Neuron (in vitro differentiated cells): ENCODE measurements around the gene ATP1B3.

Source experiments
- H2AFZ ChIP-seq: one replicate; pipeline ENCODE4 v1.6.1; 2013; ENCODE audit warnings: low read depth, mild to moderate bottlenecking, inconsistent platforms, low read length, moderate library complexity
- H3K27me3 ChIP-seq: one replicate; pipeline ENCODE4 v1.6.1; 2013; ENCODE audit warnings: low read length; ENCODE audit not compliant: insufficient read depth
- H3K36me3 ChIP-seq: one replicate; pipeline ENCODE4 v1.6.1; 2013; ENCODE audit warnings: low read length; ENCODE audit not compliant: insufficient read depth
- H3K4me1 ChIP-seq: one replicate; pipeline ENCODE4 v1.6.1; 2013; ENCODE audit warnings: low read length; ENCODE audit not compliant: insufficient read depth
- H3K4me3 ChIP-seq: 2 replicates; pipeline ENCODE4 v1.5.1; 2013; ENCODE audit warnings: mild to moderate bottlenecking, low read length, moderate library complexity
- H3K9me3 ChIP-seq: one replicate; pipeline ENCODE4 v1.6.1; 2013; ENCODE audit warnings: low read length

Gene ATP1B3

DNA sequence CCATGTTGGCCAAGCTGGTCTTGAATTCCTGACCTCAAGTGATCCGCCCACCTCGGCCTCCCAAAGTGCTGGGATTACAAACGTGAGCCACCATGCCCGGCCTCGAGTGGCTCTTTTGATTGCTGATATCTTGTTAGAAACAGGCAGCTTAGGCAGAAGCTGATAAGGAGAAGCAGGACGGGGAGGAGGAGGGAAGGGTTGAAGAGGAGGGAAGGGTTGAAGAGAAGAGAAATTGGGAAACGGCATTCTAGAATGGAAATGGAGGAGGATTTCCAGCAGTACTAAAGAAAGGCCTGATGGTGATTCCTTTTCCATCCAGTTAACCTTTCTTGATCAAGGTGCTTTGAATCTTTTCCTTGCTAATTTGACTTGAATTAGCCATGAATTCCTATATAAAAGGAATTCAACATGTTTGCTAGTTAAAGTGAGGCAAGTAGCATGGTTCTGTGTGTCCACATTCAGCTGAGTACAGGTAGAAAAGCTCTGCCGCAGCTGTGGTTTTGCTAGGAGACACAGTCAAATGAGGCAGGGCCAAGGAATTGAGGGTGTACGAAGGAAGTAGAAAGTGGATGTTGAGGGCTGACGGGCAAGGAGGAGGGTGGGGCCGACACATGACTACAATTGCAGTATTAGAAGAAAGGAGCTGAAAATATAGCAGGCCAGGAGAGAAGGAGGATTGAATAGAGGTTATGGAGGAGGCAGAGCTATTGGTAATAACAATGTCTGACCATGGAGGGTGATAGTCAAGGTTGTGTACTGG is 27.2 kb upstream of the ATP1B3 start:
- H2AFZ ChIP-seq: no peak overlapping the region
- H3K9me3 ChIP-seq: no peaks in the 10 kb centered on the region
- no peak overlapping the region for H3K4me3 ChIP-seq
- no peaks in the 10 kb centered on the region for H3K36me3 ChIP-seq
- no peaks in the 10 kb centered on the region for H3K4me1 ChIP-seq
- no peaks in the 10 kb centered on the region for H3K27me3 ChIP-seq

DNA sequence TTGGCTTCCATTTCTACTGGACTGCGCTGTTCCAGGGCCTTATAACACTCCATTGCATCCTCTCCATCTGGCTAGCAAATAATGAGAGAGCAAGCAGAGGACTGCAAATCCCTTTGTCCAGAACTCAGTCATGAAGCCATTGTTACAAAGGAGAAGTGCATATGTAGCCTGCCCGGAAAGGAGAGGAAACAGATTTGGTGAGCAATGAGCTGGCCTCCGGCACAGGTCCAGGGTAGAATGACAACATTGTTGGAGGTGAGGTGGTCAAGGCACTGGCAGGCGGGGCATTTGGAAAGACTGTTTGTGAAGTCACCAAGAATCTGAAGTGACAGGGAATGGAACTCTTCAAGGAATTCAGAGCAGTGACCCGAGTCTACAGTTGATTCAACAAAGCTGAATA is 25.0 kb upstream of the ATP1B3 start:
- no peak overlapping the region for H2AFZ ChIP-seq
- H3K4me3 ChIP-seq: no peak overlapping the region
- no peaks in the 10 kb centered on the region for H3K4me1 ChIP-seq
- H3K27me3 ChIP-seq: no peaks in the 10 kb centered on the region
- H3K36me3 ChIP-seq: no peaks in the 10 kb centered on the region
- H3K9me3 ChIP-seq: no peaks in the 10 kb centered on the region

DNA sequence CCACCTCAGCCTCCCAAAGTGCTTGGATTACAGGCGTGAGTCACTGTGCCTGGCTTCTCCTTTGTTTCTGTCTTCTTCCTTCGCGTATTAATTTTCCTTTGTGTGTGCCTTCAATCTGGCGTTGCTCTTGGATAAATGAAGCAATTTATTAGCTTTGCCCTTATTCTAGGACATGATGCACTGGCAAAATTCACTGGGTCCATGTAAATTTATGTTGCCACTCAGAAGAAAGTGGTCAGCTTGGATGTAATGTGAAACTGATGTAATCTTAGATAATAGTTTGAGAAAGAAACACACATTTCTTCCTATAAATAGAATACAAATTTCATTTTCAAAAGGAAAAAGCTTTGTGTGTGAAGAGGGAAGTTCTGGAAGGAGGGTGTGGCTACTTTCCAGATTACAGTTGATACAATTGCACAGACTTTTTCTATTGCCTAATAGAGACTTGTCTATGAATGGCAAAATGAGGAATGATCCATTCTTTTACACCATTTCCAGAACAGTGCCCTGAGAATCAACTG is 23.3 kb upstream of the ATP1B3 start:
- no peaks in the 10 kb centered on the region for H3K36me3 ChIP-seq
- no peaks in the 10 kb centered on the region for H3K9me3 ChIP-seq
- H3K27me3 ChIP-seq: no peaks in the 10 kb centered on the region
- H3K4me1 ChIP-seq: peaks cover under 1% of the 10 kb centered on the region
- H2AFZ ChIP-seq: no peak overlapping the region
- H3K4me3 ChIP-seq: no peak overlapping the region

DNA sequence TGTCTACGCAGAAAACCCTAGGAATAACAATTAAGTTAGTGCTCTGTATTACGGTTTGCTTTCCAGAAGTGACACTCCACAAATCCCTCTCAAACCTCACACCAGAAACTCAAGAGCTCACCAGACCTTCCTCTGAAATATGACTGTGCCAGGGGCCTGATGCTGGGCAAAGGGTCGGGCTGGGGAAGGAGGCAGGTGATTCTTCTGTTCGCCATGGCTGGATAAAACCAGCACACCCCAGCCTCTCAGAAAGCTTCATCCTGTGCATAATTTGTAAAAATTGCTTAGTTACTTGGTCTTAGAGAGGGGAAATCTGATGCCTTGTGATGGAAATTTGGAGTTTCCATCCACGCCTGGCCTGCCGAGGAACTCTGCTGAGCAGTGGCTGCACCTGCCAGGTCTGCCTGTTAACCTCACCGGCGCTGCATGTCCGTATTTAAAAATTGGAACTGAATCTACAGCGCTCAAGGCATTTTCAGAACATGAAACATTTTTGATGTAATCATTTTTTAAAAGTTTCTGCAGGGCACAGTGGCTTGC is 22.7 kb upstream of the ATP1B3 start:
- H3K4me3 ChIP-seq: no peak overlapping the region
- H3K27me3 ChIP-seq: no peaks in the 10 kb centered on the region
- peaks cover 4% of the 10 kb centered on the region for H3K4me1 ChIP-seq
- no peak overlapping the region for H2AFZ ChIP-seq
- H3K9me3 ChIP-seq: no peaks in the 10 kb centered on the region
- no peaks in the 10 kb centered on the region for H3K36me3 ChIP-seq

DNA sequence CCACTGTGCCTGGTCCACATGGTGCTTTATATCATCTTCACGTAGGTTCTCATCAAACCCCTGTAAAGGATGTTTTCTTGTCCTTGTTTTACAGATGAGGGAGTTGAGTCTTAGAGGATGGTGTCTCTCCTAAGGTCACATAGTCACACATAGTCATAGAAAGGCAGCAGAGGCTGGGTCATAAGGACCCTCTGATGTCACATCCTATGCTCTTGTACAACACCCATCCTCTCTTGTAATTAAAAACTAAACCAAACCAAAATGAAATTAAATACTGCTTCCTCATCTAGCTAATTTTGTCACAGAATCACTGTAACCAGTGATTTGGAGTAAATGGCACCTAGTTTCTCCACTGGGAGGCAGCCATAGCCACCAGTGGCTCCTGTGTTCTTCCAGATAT is 21.8 kb upstream of the ATP1B3 start:
- no peaks in the 10 kb centered on the region for H3K9me3 ChIP-seq
- H3K4me1 ChIP-seq: peaks cover 4% of the 10 kb centered on the region
- H3K27me3 ChIP-seq: no peaks in the 10 kb centered on the region
- no peak overlapping the region for H2AFZ ChIP-seq
- no peak overlapping the region for H3K4me3 ChIP-seq
- no peaks in the 10 kb centered on the region for H3K36me3 ChIP-seq

DNA sequence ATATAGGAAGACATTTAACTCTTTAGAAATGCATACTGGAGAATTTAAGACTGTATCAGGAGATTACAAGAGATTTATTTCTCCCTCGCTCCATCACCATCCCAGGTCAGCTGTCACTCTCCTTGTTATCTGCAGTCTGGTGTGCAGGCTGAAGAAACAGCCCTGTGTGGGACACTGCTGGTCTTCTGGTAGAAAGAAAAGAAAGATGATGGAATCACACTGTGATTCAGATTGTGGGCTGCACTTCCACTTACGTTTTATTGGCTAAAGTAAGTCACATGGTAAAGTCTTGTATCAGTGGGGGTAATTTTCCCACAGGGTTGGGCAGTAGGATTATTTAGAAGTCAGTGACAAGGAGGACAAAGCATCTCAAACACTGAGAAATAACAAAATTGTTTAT is 18.1 kb upstream of the ATP1B3 start:
- Histone ChIP-seq H2AFZ (no peak overlapping the region), H3K4me1 (peaks cover 4% of the 10 kb centered on the region), H3K36me3 (no peaks in the 10 kb centered on the region), H3K9me3 (no peaks in the 10 kb centered on the region), H3K27me3 (peaks cover 3% of the 10 kb centered on the region), H3K4me3 (no peak overlapping the region)

DNA sequence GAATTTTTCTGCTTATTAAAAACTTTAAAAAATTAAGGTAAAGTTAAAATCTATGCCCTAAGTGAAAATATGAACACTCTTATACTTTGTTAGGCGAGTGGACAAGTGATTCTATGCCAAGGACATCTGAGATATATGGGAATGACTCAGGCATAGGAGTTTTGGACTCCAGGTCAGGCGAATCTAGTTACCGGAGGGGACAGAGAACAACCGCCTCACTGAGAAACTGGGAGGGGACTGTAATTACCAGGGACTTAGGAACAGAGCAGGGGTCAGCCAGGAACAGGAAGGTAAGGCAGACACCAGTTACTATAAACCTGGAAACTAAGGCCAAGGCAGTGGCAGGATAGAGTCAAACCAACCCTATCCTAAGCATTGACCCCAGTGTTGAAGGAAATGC is 16.8 kb upstream of the ATP1B3 start:
- Histone ChIP-seq H2AFZ (no peak overlapping the region), H3K36me3 (no peaks in the 10 kb centered on the region), H3K27me3 (peaks cover 3% of the 10 kb centered on the region), H3K9me3 (no peaks in the 10 kb centered on the region), H3K4me1 (peaks cover 4% of the 10 kb centered on the region), H3K4me3 (no peak overlapping the region)

DNA sequence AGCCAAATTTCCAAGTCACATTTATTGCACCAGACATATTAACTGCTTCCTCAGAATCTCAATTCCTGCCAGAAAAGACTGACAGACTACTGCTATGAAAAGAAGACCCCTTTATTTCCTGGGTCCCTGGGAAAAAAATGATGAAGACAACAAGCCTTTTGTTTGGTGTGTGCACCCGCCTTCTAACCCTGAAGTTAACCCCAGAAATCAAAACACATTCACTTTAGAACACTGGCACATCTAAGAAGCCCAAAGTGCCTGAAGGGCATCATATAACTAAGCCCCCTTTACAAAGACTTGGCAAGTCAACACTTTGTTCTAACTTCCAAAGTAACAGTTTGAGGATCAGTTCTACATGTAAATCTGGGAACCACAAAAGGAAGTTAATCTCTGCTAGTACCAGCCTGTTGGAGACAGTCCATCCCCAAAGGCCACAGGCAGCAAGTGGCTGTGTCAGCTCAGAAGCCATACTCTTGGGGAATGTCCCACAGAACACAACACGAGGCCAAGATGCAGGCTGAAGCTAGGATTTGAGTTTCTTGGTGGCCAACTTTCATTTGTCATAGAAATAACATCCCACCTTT is 16.3 kb upstream of the ATP1B3 start:
- no peaks in the 10 kb centered on the region for H3K9me3 ChIP-seq
- no peak overlapping the region for H3K4me3 ChIP-seq
- H3K4me1 ChIP-seq: peaks cover 4% of the 10 kb centered on the region
- no peak overlapping the region for H2AFZ ChIP-seq
- H3K36me3 ChIP-seq: no peaks in the 10 kb centered on the region
- peaks cover 3% of the 10 kb centered on the region for H3K27me3 ChIP-seq

DNA sequence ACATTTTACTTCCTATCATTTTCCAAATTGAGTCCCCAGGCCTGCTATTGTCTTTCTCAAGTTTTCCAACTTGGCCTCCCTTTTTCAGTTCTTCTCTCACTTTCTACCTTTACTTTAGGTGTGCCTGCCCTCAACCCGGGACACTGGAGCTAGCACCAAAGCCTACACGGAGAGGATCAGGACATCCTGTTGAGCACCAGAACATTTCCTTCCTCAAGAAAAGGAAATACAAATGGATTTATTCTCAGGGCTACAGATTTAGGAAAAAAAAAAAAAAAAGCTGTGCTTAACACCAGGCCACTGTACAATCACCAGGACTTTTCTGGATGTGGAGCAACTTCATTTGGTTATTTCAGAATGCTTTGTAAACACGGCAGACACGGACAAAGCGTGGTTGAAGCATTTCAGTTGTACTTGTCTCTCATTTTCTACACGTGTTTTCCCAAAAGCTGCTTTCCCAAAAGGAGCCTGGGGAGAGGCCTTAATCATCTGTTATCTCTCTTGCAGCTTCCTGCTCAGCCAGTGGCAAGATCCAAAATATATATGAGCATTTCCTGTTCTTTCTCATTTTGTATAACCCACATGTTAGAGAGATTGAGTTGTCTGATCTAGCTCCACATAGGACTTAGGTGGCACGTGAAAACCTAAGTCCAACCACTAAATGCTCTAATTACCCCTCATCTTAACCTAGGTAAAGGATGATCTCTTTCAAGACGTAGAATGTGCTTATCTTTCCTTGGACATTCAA is 15.5 kb upstream of the ATP1B3 start:
- H3K4me3 ChIP-seq: no peak overlapping the region
- no peak overlapping the region for H2AFZ ChIP-seq
- peaks cover 4% of the 10 kb centered on the region for H3K4me1 ChIP-seq
- peaks cover 3% of the 10 kb centered on the region for H3K27me3 ChIP-seq
- H3K9me3 ChIP-seq: no peaks in the 10 kb centered on the region
- no peaks in the 10 kb centered on the region for H3K36me3 ChIP-seq

DNA sequence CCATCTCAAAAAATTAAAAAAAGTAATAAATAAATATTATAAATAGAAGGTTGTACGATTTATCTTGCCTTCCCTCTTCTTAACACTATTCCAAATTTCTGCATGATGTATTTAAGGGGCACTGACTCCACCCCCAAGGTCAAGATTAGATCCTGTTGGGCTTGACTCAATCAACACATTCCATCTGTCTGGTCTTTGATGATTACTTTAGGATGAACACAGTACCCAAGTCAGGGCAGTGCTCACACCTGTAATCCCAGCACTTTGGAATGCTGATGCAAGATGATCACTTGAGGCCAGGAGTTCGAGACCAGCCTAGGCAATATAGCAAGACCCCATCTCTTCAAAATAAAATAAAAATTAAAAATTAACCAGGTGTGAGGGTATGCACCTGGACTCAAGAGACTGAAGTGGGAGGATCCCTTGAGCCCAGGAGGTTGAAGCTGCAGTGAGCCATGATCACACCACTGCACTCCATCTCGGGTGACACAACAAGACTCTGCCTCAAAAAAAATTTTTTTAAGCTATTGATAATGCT is 14.1 kb upstream of the ATP1B3 start:
- H3K36me3 ChIP-seq: no peaks in the 10 kb centered on the region
- H2AFZ ChIP-seq: no peak overlapping the region
- H3K4me3 ChIP-seq: no peak overlapping the region
- peaks cover 4% of the 10 kb centered on the region for H3K4me1 ChIP-seq
- H3K9me3 ChIP-seq: no peaks in the 10 kb centered on the region
- peaks cover 3% of the 10 kb centered on the region for H3K27me3 ChIP-seq

DNA sequence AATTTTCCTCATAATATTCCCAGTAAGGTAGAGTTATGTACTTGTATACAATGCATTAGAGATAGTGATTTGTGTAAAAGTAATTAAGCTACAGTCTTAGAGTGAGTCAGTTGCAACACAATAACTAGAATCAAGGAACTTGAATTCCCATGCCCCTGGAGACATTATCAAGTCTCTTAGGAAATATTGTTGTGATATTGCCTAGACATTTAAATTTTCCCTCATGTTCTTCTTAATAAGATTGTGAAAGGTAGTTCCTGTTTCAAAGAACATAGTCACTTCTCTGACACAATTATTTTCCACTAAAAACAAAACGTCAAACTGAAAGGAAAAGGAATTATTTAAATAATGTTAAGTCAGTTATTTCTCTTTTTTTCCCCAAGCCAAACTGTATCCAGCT is 13.0 kb upstream of the ATP1B3 start:
- Histone ChIP-seq H3K36me3 (no peaks in the 10 kb centered on the region), H3K27me3 (peaks cover 3% of the 10 kb centered on the region), H3K9me3 (no peaks in the 10 kb centered on the region), H3K4me1 (no peaks in the 10 kb centered on the region), H3K4me3 (no peak overlapping the region), H2AFZ (no peak overlapping the region)

DNA sequence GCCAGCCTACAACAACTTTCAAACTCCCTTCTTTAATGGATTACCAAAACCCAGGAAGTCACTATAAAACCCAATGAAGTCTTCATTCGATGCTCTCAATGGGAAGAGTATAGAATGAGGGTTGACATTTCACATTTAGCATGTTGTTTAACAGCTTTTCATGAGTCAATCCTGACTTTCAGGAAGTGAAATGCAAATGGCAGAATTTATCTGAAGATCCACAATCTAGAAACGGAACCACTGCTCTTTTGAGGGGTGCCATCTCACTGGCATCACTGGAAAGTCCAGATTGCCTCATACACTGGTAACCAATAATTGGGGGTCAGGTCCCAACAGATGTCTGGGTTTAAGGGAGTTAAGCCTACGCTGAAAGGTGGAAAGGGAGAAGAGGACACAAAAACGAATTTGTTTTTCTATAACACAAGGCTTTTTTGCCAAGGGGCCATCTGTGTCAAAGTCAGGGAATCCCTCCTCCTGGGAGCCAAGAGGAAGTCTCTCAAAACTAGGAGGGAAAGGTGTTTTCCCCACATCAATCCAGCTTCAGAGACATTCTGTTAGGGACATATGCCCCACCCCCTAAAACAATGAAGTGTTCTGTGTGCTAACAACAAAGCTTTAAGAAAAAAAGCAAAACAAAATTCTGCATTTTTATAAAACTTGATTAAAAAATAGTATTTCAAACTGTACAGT is 12.0 kb upstream of the ATP1B3 start:
- Histone ChIP-seq H3K27me3 (peaks cover 3% of the 10 kb centered on the region), H3K4me1 (no peaks in the 10 kb centered on the region), H3K9me3 (no peaks in the 10 kb centered on the region), H3K4me3 (no peak overlapping the region), H3K36me3 (no peaks in the 10 kb centered on the region), H2AFZ (no peak overlapping the region)
